Measurements from ENCODE around the gene LYG1. TPM values are rescaled to one million over a fixed set of nuclear protein-coding genes. Genes with fewer than 3 reads are reported as not detected.

The LYG1 gene
- total RNA-seq, 1 experiment from 2014 or later = 3.8 TPM

Other genes with a start within 250 kb of the LYG1 start
- gene C2orf15, start 159.5 kb downstream of the LYG1 start, total RNA-seq (2021; ENCODE audit: unreplicated experiment) = 1.9 TPM
- 6.6 TPM for gene TSGA10, start 146.3 kb downstream of the LYG1 start, total RNA-seq (2021; ENCODE audit: unreplicated experiment)
- 8.5 TPM for gene LIPT1, start 146.2 kb downstream of the LYG1 start, total RNA-seq (2021; ENCODE audit: unreplicated experiment)
- gene MITD1, start 120.1 kb downstream of the LYG1 start, total RNA-seq (2021; ENCODE audit: unreplicated experiment) = 20.7 TPM
- gene MRPL30, start 120.0 kb downstream of the LYG1 start, total RNA-seq (2021; ENCODE audit: unreplicated experiment) = 38.1 TPM
- 0.27 TPM for gene LYG2, start 45.5 kb downstream of the LYG1 start, total RNA-seq (2021; ENCODE audit: unreplicated experiment)
- 18.3 TPM for gene TXNDC9, start 35.1 kb upstream of the LYG1 start, total RNA-seq (2021; ENCODE audit: unreplicated experiment)
- gene EIF5B, start 36.2 kb upstream of the LYG1 start, total RNA-seq (2021; ENCODE audit: unreplicated experiment) = 65.9 TPM
- gene REV1, start 188.8 kb upstream of the LYG1 start, total RNA-seq (2021; ENCODE audit: unreplicated experiment) = 34.3 TPM

Data from HCT116 (cell line).